ENCODE measurements around the gene RASSF3. TPM values are rescaled to one million over a fixed set of nuclear protein-coding genes. Genes with fewer than 3 reads are reported as not detected.

Gene RASSF3
- total RNA-seq, 2 experiments from 2014 or later, result 40.4 to 41.6 TPM

DNA sequence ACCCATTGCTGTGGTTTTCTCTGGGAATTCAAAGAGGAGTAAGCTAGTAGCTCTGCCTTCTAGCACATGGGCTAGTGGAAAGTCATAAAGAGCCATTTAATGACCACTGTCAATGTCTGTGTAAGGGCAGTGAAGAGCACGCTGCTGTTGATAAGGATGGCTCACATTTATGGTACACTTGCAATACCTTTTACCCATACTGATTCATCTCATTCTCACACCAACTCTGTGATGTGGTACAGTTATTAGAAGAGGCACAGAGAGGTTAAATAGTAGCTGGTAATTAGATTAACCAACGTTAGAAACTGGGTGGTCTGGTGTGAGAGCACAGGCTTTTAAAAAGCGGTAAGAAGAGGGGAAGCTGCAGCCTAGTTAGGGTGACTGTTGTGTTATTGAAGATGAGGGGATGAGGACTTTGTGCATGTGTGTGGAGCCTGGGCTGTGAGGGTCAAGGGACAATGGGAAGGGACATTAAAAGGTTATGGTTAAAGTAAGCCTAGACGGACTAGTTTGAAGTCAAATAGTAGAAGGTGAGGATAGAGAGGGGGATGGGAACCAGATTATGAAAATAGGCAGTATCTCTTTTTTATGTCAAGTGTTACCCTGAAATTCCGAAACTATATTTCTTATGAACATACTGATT is 25.2 kb downstream of the RASSF3 start:
- intact Hi-C loops (cut with micrococcal nuclease), result no loop called here
- Mint-ChIP-seq H3K36me3 (ENCODE audit: low read depth) (peaks cover 59% of the 10 kb centered on the region), H3K27ac (peak overlapping the region; percentile 79), H3K4me1 (ENCODE audit: low read depth) (peaks cover 80% of the 10 kb centered on the region), H3K9me3 (peaks cover 17% of the 10 kb centered on the region), H3K4me3 (no peak overlapping the region), H3K27me3 (no peaks in the 10 kb centered on the region)
- DNase-seq (no peak), ATAC-seq (peak; percentile 59)
- TF ChIP-seq, protein P1, sequence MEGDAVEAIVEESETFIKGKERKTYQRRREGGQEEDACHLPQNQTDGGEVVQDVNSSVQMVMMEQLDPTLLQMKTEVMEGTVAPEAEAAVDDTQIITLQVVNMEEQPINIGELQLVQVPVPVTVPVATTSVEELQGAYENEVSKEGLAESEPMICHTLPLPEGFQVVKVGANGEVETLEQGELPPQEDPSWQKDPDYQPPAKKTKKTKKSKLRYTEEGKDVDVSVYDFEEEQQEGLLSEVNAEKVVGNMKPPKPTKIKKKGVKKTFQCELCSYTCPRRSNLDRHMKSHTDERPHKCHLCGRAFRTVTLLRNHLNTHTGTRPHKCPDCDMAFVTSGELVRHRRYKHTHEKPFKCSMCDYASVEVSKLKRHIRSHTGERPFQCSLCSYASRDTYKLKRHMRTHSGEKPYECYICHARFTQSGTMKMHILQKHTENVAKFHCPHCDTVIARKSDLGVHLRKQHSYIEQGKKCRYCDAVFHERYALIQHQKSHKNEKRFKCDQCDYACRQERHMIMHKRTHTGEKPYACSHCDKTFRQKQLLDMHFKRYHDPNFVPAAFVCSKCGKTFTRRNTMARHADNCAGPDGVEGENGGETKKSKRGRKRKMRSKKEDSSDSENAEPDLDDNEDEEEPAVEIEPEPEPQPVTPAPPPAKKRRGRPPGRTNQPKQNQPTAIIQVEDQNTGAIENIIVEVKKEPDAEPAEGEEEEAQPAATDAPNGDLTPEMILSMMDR (IDR thresholded peaks at IDR 0.05), result no peak
- POLR2A ChIA-PET, result interaction anchor here (1.2 kb wide), 1 partner anchor 18 kb away, joined by 3 read pairs; no protein-coding TSS in a partner anchor
- CTCF ChIA-PET, result interaction anchor here (1.5 kb wide), 1 partner anchor 86 kb away, joined by 5 read pairs; no protein-coding TSS in a partner anchor

DNA sequence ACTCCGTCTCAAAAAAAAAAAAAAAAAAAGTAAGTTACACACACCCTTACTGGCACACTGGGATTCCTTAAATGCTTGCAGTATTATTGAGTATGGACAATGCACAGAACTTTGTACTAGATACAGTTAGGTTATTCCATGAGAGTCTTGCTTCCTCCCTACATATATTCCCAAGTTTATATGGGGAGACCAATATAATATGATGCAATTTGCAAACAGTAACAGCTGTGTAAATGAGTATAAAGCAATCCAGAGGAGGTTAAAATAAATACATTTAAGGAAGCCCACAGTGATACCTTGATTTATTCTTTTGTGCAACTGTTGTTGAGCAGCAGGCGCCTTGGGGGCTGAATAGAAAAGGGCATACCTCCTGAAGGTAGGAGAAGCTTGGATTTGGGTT is 26.6 kb downstream of the RASSF3 start:
- Mint-ChIP-seq H3K4me3 (no peak overlapping the region), H3K36me3 (ENCODE audit: low read depth) (peaks cover 45% of the 10 kb centered on the region), H3K9me3 (peaks cover 16% of the 10 kb centered on the region), H3K4me1 (ENCODE audit: low read depth) (peaks cover 66% of the 10 kb centered on the region), H3K27me3 (no peaks in the 10 kb centered on the region), H3K27ac (peak overlapping the region; percentile 43)
- ATAC-seq (no peak), DNase-seq (no peak)
- ChIA-PET CTCF (interaction anchor here (1.2 kb wide), 1 partner anchor 9 kb away, joined by 3 read pairs; no protein-coding TSS in a partner anchor), POLR2A (interaction anchor here (1.4 kb wide), 1 partner anchor 13 kb away, joined by 3 read pairs; no protein-coding TSS in a partner anchor)
- TF ChIP-seq, protein P1 (IDR thresholded peaks at IDR 0.05), result no peak
- intact Hi-C loops (cut with micrococcal nuclease), result no loop called here

DNA sequence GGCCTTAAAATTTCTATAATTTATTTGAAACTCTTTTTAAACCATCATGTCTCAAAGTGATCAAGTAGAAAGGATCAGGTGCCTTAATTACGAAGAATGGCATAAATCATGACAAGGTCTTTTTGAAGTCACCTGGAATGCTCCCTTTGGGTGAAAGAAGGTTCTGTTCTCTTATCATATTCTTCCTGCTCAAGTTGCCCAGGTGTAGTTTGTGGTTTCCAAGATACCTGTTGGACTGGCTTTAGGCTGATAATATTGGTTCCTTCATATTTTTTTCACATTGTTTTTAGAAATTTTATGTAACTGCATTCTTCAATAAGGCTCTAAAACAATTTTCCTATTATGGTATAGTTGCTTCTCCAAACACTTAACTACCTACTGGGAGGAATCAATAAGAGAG is 29.2 kb downstream of the RASSF3 start:
- Mint-ChIP-seq H3K36me3 (ENCODE audit: low read depth) (peaks cover 21% of the 10 kb centered on the region), H3K27ac (peak overlapping the region; percentile 39), H3K27me3 (no peaks in the 10 kb centered on the region), H3K9me3 (no peaks in the 10 kb centered on the region), H3K4me3 (no peak overlapping the region), H3K4me1 (ENCODE audit: low read depth) (peaks cover 64% of the 10 kb centered on the region)
- POLR2A ChIA-PET, result no interaction called here
- TF ChIP-seq, protein P1 (IDR thresholded peaks at IDR 0.05), result no peak
- DNase-seq (no peak), ATAC-seq (no peak)
- intact Hi-C loops (cut with micrococcal nuclease), result no loop called here
- CTCF ChIA-PET, result interaction anchor here (1.6 kb wide), 1 partner anchor 10 kb away, joined by 3 read pairs; no protein-coding TSS in a partner anchor

DNA sequence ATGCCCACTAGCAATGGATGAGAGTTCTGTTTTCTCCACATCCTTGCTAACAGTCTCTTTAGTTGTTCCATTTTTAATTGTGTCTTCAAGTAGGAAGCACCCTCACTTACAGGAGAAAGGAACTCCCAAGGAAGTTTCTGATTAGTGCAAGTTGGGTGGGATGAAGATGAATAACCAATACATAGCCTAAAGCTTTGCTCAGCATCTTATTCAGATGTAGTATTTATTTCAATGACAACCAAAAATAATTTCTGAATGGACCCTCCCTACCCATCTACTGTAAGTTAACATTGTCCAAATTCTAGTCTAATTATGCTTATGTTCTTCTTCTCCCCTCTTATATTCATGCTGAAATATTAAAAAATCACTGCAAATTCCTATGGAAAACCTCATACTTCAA is 36.0 kb downstream of the RASSF3 start:
- Mint-ChIP-seq H3K4me3 (no peak overlapping the region), H3K36me3 (ENCODE audit: low read depth) (peaks cover 4% of the 10 kb centered on the region), H3K27ac (peak overlapping the region; percentile 28), H3K4me1 (ENCODE audit: low read depth) (peaks cover 64% of the 10 kb centered on the region), H3K27me3 (no peaks in the 10 kb centered on the region), H3K9me3 (no peaks in the 10 kb centered on the region)
- POLR2A ChIA-PET, result no interaction called here
- CTCF ChIA-PET, result no interaction called here
- DNase-seq (no peak), ATAC-seq (no peak)
- intact Hi-C loops (cut with micrococcal nuclease), result no loop called here
- TF ChIP-seq, protein P1 (IDR thresholded peaks at IDR 0.05), result no peak

DNA sequence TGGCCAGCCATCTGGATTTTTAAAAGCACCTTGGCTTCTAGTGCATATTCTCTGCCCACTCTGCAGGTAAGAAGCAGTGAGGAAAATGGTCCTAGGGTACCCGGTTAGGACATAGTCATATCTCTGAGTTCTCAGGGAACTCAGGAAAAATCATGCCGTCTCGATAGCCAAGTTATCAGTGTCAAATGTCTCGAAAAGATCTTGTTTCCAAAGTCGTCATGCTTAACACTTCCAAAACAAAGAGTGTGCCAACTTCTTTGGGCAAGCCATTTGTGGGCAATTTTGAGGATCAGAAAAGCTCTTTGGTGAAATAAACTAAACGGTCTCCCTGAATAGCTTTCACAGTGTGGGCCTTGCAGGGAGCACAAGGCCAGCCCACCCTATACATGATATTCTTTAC is 39.2 kb downstream of the RASSF3 start:
- intact Hi-C loops (cut with micrococcal nuclease), result no loop called here
- POLR2A ChIA-PET, result interaction anchor here (1.0 kb wide), 1 partner anchor 12 kb away, joined by 3 read pairs; no protein-coding TSS in a partner anchor
- H3K27ac Mint-ChIP-seq, result peak overlapping the region; percentile 1
- peaks cover 65% of the 10 kb centered on the region for H3K4me1 Mint-ChIP-seq (ENCODE audit: low read depth)
- no peaks in the 10 kb centered on the region for H3K9me3 Mint-ChIP-seq
- TF ChIP-seq, protein P1 (IDR thresholded peaks at IDR 0.05), result no peak
- ATAC-seq, result no peak
- no peak for DNase-seq
- CTCF ChIA-PET, result interaction anchor here (1.2 kb wide), 1 partner anchor 48 kb away, joined by 4 read pairs; no protein-coding TSS in a partner anchor
- H3K36me3 Mint-ChIP-seq (ENCODE audit: low read depth), result peaks cover 8% of the 10 kb centered on the region
- H3K4me3 Mint-ChIP-seq, result no peak overlapping the region
- no peaks in the 10 kb centered on the region for H3K27me3 Mint-ChIP-seq
